Mesenteric fat pad (tissue), 1 donor: ENCODE results near the gene APOA5. TPM values are rescaled to one million over a fixed set of nuclear protein-coding genes. Genes with fewer than 3 reads are reported as not detected.

Source experiments
- DNase-seq: peaks from one replicate; pipeline ENCODE4 v3.0.0-alpha.2; 2020; ENCODE audit warnings: low spot score
- total RNA-seq: library from RNA; stranded (reverse); fragmentation: NEBNext Ultra II Directional; extraction: Animal tissue kit (Norgen Biotek cat#: 25700); gene quantifications from one replicate; pipeline ENCODE4 v1.2.1, GENCODE V29; 2021
- donor health status: DM: yes; HTN: yes; CAD: no.

The APOA5 gene
- total RNA-seq, 1 donor from 2014 or later, result not detected

GRCh38 chr11:116828632-116829524, 37.2 kb upstream of the APOA5 start:
- DNase-seq, result no peak

GRCh38 chr11:116827461-116827860, 35.8 kb upstream of the APOA5 start:
- no peak for DNase-seq

- DNase-seq, result no peak
Measured at GRCh38 chr11:116826751-116827431, 35.2 kb upstream of the APOA5 start.

- no peak for DNase-seq
Measured at GRCh38 chr11:116825854-116826750, 34.4 kb upstream of the APOA5 start.

GRCh38 chr11:116825434-116825833, 33.8 kb upstream of the APOA5 start:
- no peak for DNase-seq

- DNase-seq, result no peak
Measured at GRCh38 chr11:116823031-116823843, 31.6 kb upstream of the APOA5 start, which contains the start of gene APOA4. APOA4 (minus strand) TSS chr11:116823304; CDS start chr11:116823191, 113 bp downstream.

GRCh38 chr11:116822575-116822974, 30.9 kb upstream of the APOA5 start:
- DNase-seq, result peak; percentile 81

- DNase-seq, result no peak
Measured at GRCh38 chr11:116821050-116821918, 29.6 kb upstream of the APOA5 start.

- DNase-seq, result no peak
Measured at GRCh38 chr11:116819049-116819448, 27.4 kb upstream of the APOA5 start.

- no peak for DNase-seq
Measured at GRCh38 chr11:116814502-116814901, 22.8 kb upstream of the APOA5 start.

- DNase-seq, result no peak
Measured at GRCh38 chr11:116813781-116814471, 22.2 kb upstream of the APOA5 start.

GRCh38 chr11:116813170-116813569, 21.5 kb upstream of the APOA5 start:
- DNase-seq, result no peak

- DNase-seq, result no peak
Measured at GRCh38 chr11:116812109-116812508, 20.4 kb upstream of the APOA5 start.

- DNase-seq, result no peak
Measured at GRCh38 chr11:116811194-116811593, 19.5 kb upstream of the APOA5 start.

GRCh38 chr11:116808262-116809175, 16.8 kb upstream of the APOA5 start:
- DNase-seq, result no peak

GRCh38 chr11:116807601-116808261, 16.1 kb upstream of the APOA5 start:
- DNase-seq, result no peak

- DNase-seq, result no peak
Measured at GRCh38 chr11:116804001-116804400, 12.3 kb upstream of the APOA5 start.
